NCI-H2171 (cell line): ENCODE data around the gene FRZB.

Experiments
- DNase-seq: peaks from one replicate; lab custom pipeline; 2025; lab: John Stamatoyannopoulos, UW

The FRZB gene

GRCh38 chr2:182784777-182785176 lies 81.7 kb downstream of the FRZB start:
- peak; percentile 14 for DNase-seq

GRCh38 chr2:182784058-182784706 lies 82.3 kb downstream of the FRZB start:
- DNase-seq, result no peak
